ENCODE measurements around the gene MAZ. TPM values are rescaled to one million over a fixed set of nuclear protein-coding genes. Genes with fewer than 3 reads are reported as not detected.
"Not testable (repeated sequence)": the region's sequence is repeated elsewhere in the genome, so short reads cannot be mapped to it uniquely, and the experiment has no call there.

The MAZ gene
- total RNA-seq, 1 experiment from 2014 or later: 84.6 TPM

DNA sequence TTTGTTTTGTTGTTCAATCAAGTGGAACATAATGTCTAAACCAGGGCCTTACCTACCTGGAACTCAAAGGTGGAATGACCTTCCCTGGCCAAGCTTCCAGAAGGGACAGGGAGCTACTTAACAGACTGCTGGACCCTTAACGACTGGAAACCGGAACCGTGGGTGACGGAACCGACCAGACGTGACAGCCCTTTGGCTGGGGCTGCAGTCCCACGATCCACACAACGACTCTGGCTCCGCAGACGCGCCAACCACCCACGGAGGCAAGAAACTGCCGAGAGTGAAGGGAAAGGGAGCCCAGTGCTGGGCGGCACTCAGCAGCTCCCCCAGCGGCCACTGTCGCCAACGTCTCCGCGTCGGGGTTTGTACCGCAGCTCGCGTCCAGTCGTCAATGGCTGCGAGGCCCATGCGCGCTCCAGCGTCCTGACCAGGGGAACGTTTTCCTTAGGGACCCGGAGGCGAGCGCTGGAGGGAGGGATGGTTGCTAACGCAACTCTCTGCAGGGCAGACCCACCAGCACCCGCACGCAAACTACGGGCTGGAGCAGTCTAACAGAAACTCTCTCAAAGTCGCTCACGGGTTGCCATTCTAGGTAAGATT is 21.3 kb upstream of the MAZ start:
- no peak for DNase-seq (ENCODE audit: low spot score)

DNA sequence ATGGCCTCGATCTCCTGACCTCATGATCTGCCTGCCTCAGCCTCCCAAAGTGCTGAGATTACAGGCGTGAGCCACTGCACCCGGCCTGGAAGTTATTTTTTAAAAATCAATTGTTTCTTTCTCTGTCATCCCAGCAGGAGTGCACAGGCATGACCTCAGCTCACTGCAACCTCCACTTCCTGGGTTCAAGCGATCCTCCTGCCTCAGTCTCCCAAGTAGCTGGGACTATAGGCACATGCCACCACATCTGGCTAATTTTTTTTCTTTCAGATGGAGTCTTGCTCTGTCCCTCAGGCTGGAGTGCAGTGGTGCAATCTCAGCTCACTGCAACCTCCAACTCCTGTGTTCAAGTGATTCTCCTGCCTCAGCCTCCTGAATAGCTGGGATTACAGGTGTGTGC is 19.2 kb upstream of the MAZ start:
- not testable (repeated sequence) for DNase-seq (ENCODE audit: low spot score)

DNA sequence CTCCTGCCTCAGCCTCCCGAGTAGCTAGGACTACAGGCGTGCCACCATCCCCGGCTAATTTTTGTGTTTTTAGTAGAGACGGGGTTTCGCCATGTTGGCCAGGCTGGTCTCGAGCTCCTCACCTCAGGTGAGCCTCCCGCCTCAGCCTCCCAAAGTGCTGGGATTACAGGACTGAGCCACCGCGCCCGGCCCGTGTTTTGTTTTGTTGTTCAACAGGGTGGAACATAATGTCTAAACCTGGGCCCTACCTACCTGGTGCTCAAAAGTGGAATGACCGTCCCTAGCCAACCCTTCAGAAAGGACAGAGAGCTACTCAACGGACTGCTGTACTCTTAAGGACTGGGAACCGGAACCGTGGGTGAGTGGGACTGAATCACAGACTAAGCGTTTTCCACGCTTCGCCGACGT is 16.6 kb upstream of the MAZ start:
- no peak for DNase-seq (ENCODE audit: low spot score)

DNA sequence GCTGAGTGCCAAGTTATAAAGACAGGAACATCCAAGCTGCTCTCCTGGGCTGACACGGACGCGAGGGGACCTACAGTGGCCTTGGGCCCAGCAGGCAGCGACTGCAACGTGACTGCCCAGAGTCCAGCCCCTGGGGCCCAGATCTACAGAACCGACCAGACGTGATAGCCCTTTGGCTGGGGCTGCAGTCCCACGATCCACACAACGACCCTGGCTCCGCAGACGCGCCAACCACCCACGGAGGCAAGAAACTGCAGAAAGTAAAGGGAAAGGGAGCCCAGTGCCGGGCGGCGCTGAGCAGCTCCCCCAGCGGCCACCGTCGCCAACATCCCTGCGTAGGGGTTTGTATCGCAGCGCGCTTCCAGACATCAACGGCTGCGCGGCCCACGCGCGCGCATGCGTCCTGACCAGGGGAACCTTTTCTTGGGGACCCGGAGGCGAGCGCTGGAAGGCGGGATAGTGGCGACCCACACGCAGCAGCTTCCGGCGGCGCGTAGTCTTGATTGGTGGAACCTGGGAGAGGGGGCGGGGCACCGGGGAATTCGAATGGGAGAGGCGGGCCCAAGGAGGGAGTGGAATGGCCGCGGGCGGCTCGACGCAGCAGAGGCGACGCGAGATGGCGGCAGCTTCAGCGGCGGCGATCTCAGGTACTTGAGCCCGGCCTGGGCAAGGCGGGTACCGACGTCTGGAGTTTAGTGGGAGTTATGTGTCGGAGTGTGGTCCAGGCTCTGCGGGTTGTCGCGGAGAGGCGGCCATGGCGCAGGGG is 16.0 kb upstream of the MAZ start, which contains the start of gene KIF22:
KIF22 (plus strand) TSS at position 569 of the 766 bp plus-strand sequence; CDS start at position 578, 9 bp downstream.
- DNase-seq (ENCODE audit: low spot score): peak; percentile 97

DNA sequence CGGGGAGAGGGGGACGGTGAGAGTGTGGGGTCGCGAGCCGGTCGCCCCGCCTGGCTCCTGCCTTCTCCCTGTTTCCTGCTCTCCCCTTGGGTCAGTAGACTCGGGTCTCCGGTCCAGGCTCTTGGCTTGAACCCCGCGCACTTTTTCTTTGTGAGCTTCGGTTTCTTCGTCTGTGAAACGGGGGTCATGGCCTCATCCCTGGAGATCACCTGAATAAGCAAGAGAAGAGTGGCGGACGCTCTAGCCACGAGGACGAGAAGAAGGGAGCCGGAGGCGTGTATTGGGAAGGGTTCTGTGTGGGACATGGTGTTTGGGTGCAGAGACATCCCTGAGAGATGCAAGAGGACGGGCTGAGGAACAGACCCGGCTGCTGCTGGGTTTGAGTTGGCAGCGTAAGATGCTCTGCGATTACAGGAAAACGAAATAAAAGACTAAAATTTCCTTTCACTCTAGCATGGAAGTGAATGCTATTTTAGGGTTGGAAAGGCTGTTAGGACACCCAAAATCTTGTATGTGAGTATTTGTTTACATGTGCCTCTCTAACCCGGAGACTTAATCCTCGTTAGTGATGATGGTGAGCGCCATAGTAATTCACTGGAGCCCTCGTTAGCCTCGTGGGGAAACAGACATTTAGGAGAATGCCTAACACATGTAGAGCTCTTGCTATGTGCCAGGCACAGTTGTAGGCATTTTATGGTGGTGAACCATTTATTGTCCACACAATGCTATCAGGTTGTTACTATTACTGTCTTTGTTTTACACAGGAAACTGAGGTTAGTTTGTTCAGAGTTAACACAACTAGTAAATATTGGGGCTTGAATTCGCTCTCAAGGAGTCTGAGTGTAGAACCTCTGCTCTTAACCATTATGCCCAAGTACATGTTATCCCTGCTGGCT is 15.1 kb upstream of the MAZ start:
- no peak for DNase-seq (ENCODE audit: low spot score)

DNA sequence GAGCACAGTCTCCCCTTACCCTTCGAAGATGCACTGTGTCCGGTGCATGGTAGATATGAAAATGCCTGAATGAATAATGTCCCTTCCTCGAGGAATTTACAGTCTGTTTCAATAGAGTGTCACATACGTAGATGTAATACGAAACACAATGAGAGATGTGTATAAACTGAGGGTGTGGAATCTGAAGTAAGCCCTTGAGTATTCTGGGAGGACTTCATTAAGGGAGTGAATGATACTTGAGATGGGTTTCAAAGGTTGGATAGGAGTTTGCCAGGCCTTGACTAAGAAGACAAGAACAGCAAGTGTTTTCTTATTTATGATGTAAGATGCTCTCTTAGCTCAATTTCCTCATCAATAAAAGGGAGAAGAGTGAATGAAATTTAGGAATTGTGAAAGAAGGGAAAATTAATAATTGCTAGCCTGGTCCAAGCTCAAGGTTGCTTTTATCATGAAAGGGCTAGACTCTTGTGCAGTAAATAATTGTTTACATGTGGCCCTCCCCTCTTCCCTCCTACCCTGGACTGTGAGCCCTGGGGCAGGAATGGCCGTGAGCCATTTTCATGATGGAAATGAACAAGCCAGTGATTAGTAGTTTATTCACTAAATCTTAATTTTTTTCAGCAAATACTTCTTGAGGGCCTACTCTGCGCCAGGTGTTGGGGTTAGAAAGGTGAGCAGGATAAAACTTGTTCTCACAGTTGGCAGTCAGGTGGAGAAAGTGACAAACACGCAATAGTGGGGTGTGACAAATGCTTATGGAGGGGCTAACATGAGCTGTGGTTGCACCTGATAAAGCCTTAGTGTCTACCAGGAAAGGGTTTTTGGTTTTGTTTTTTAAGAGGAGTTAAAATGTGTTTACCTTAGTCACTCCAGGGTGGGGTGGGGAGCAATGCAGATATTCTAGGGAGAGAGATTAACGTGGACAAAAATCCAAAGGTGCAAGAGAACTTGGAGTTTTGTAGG is 14.2 kb upstream of the MAZ start:
- no peak for DNase-seq (ENCODE audit: low spot score)

DNA sequence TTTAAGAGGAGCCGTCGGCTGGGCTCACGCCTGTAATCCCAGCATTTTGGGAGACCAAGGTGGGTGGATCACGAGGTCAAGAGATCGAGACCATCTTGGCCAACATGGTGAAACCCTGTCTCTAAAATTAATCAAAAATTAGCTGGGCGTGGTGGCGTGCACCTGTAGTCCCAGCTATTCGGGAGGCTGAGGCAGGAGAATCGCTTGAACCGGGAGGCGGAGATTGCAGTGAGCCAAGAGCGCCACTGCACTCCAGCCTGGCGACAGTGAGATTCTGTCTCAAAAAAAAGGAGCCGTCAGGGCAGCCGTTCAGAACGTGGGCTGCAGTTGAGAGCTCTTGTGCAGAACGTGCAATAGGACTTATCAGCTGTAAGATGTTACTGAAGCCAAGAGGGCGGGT is 13.2 kb upstream of the MAZ start:
- not testable (repeated sequence) for DNase-seq (ENCODE audit: low spot score)

DNA sequence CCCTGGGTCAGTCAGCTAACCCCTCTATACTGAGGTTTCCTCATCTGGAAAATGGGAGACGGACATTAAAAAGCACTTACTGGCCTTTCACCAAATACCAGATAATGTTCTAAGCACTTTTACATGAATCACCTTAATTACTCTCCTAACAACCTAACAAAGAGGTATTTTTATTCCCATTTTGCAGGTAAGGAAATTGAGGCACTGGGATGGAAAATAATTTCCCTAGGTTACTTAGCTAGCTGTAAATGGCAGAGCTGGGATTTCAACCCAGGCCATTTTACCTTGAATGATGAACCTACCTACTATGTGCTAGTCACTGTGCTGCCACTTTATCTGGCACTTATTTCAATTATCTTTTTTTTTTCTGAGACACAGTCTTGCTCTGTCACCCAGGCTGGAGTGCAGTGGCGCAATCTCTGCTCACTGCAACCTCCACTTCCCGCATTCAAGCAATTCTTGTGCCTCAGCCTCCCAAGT is 12.1 kb upstream of the MAZ start:
- DNase-seq (ENCODE audit: low spot score): no peak

DNA sequence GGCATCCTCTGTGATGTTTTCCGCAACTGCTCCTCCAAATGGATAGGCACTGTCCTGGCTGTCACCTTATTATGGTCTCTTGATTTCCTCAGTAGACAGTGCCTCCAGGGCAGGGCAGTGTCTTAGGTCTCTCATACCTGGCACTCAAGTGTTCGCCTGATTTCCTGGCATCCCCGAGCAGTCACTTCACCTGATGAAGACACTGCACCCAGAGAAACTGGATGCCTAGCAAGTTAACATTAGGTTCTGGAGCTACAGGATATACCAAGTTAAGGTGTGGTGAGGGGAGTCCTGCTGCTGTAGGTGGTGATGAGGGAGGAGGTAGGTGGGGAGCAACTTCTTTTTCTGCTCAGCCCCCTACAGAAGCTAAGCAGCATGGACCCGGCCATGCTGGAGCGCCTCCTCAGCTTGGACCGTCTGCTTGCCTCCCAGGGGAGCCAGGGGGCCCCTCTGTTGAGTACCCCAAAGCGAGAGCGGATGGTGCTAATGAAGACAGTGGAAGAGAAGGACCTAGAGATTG is 3.9 kb upstream of the MAZ start:
- no peak for DNase-seq (ENCODE audit: low spot score)

DNA sequence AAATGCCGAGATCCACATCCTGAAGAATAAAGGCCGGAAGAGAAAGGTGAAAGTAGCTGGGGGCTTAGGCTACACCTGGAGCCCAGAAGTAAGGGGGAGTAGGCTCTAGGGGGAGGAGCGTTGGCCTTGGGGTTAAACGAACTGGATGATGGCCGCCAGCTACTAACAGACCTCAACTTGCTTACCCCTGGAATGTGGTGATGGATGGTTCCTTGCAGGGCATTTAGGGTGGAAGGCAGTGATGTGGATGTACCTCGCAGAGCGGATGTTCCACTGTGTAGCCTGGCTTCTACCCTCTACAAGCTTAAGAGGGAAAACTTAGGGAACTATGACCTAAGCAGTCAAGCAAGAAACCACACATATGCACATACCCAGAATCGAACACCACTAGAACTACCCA is 2.3 kb upstream of the MAZ start:
- no peak for DNase-seq (ENCODE audit: low spot score)

DNA sequence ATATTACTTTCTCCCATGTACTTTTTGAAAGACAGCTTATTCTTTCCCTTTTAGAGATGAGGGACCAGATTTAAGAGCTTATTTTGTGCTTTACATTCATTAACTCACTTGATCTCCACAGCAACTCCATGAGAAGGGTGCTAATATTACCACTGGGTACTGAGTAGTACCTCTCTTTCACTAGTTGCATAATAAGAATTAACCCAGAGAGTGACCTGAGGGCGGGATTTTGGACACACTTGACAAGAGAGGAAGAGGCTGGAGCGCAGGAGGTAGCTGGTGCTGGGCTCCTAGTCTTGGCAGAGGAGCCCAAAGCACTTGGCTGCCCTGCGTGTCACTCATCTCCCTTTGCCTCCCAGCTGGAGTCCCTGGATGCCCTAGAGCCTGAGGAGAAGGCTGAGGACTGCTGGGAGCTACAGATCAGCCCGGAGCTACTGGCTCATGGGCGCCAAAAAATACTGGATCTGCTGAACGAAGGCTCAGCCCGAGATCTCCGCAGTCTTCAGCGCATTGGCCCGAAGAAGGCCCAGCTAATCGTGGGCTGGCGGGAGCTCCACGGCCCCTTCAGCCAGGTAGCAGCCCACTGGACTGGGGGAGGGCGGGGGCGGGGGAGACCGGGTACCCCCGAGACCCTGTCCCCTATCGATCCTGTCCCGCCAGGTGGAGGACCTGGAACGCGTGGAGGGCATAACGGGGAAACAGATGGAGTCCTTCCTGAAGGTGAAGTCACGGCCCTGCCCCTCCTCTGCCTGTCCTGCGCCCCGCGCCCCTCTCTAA is 1.7 kb upstream of the MAZ start:
- DNase-seq (ENCODE audit: low spot score): no peak

DNA sequence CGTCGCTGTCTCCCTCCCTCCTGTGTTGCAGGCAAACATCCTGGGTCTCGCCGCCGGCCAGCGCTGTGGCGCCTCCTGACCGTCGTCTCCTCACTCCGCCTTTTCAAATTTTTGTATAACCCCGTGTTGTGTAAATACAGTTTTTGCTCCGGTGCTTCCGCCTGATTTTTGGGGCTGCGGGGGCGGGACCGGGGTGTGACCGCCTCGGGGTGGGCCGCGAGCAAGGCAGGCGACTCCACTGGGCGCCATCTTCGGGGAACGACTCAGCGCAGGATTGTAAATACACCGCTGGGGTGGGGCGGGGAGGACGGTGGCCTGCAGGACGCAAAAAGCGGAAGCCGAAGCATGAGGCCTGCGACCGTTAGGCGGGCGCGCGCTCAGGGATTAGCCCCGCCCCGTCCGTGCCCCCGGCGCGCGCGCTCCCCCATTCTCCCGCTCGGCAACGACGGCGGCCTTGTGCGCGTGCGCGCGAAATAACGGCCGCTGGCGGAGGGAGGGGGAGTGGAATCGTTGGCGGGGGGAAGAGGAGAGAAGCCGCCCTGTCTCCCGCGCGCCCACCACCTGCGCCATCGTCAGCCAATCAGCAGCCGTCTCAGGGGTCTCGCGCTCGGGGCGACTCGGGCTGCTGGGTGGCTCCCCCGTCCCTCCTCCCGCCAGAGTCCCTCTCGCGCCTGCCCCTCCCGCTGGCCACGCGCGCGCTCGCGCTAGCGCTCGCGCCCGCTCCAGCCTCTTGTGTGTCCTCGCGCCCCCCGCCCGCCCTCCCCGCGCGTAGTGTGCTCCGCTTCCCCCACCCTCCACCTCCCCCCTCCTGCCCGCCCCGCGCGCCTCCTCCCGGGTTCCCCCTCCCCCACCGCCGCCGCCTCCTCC is 864 bp upstream of the MAZ start:
- DNase-seq (ENCODE audit: low spot score): peak; percentile 96

DNA sequence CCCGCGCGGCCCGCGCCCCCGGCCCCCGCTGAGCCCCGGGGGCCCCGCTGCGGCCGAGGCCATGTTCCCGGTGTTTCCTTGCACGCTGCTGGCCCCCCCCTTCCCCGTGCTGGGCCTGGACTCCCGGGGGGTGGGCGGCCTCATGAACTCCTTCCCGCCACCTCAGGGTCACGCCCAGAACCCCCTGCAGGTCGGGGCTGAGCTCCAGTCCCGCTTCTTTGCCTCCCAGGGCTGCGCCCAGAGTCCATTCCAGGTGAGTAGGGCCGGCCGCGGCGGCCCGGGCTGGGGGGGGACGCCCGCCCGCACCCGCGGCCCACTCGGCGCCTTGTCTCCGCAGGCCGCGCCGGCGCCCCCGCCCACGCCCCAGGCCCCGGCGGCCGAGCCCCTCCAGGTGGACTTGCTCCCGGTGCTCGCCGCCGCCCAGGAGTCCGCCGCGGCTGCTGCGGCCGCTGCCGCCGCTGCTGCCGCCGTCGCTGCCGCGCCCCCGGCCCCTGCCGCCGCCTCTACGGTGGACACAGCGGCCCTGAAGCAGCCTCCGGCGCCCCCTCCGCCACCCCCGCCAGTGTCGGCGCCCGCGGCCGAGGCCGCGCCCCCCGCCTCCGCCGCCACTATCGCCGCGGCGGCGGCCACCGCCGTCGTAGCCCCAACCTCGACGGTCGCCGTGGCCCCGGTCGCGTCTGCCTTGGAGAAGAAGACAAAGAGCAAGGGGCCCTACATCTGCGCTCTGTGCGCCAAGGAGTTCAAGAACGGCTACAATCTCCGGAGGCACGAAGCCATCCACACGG is 504 bp downstream of the MAZ start:
- peak; percentile 71 for DNase-seq (ENCODE audit: low spot score)

DNA sequence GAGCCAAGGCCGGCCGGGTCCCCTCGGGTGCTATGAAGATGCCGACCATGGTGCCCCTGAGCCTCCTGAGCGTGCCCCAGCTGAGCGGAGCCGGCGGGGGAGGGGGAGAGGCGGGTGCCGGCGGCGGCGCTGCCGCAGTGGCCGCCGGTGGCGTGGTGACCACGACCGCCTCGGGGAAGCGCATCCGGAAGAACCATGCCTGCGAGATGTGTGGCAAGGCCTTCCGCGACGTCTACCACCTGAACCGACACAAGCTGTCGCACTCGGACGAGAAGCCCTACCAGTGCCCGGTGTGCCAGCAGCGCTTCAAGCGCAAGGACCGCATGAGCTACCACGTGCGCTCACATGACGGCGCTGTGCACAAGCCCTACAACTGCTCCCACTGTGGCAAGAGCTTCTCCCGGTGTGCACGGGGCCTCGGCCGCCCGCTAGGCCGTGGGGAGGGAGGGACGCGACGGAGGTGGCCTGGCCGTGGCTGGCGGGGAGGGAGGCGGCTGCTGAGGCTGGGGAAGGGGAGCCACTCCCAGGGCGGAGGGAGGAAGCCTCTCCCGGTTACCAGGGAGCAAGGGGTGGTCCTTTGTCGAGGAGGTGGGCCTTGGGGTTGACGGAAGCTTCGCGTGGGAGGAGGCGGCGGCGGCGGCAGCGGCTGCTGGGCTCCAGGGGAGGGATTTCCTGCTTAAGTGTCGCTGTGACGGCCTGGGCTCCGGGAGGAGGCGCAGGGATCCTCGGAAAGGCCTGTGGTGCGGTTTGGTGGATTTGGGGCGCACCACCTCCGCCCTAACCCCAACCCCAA is 1.3 kb downstream of the MAZ start:
- peak; percentile 86 for DNase-seq (ENCODE audit: low spot score)

DNA sequence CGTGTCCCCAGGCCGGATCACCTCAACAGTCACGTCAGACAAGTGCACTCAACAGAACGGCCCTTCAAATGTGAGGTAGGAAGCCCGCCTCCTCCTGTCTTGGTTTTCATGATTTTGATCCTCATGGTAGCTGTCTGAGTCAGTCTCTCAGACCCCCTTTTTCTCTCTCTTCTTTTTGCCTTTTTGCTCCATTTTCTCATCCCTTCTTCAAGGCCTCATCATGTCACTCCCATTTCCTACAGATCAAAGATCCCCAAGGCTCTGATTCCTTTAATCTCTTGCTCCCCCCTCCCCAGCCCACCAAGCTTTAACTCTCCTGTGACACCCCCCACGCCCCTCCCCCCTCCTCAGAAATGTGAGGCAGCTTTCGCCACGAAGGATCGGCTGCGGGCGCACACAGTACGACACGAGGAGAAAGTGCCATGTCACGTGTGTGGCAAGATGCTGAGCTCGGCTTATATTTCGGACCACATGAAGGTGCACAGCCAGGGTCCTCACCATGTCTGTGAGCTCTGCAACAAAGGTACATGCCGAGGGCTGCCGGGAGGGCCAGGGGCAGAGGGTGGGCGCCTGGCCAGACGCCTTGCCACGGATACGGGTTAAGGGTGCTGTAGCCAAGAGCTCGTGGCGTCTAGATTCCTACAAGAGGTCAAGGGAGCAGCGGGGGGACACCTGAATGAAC is 2.0 kb downstream of the MAZ start:
- no peak for DNase-seq (ENCODE audit: low spot score)

DNA sequence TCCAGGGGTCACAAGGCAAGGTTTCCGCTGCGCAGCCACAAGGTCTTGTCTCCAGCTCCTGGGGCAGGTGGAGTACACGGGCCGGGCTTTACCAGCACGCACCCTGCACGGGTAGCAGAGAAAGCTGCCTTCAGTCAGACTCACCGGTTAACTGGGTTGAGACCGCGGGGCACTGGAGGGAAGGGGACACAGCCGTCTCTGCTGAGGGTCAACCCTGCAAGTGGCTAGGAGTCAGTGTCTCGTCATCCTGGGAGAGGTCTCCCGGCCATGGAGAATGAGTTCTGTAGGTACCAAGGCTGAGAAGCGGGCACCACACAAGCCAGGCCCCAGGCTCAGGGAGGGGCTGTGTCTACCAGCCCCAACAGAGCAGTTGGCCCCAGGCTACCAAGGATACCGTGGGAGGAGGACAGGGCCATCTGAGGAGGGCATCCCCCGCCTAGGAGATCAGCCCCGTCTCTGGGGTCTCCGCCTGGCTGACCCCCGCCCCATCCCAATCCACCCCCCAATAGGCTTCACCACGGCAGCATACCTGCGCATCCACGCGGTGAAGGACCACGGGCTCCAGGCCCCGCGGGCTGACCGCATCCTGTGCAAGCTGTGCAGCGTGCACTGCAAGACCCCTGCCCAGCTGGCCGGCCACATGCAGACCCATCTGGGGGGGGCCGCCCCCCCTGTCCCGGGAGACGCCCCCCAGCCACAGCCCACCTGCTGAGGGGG is 2.9 kb downstream of the MAZ start:
- DNase-seq (ENCODE audit: low spot score): no peak

Measured in H4 (cell line).